Activated CD4-positive, alpha-beta memory T cell treated with anti-CD3 and anti-CD28 coated beads, Interleukin-2, amount 10 ng/mL, durations not matched to agents 7 days and 5 days (primary cell): ENCODE data around the gene RABGGTA. TPM values are rescaled to one million over a fixed set of nuclear protein-coding genes. Genes with fewer than 3 reads are reported as not detected.

Source experiments
- CTCF ChIA-PET: fragments of 350-600 bp; sonication (Branson Sonifier 250); formaldehyde crosslinking; loops from one replicate; lab custom pipeline; 2021; ENCODE audit warnings: antibody characterized with exemption, inconsistent platforms; lab: Charles Lee
- POLR2A ChIA-PET: fragments of 350-600 bp; sonication (Branson Sonifier 250); formaldehyde crosslinking; loops from one replicate; lab custom pipeline; 2021; ENCODE audit warnings: antibody characterized with exemption; lab: Charles Lee
- DNase-seq: peaks from one replicate; pipeline ENCODE4 v3.0.0-alpha.2; 2020
- H3K27ac Mint-ChIP-seq: one replicate; pipeline ENCODE4 v1.8.0; 2021; ENCODE audit warnings: mild to moderate bottlenecking, mixed read lengths
- H3K27me3 Mint-ChIP-seq: one replicate; pipeline ENCODE4 v1.8.0; 2021; ENCODE audit warnings: mixed read lengths
- H3K36me3 Mint-ChIP-seq: one replicate; pipeline ENCODE4 v1.8.0; 2021; ENCODE audit warnings: low read depth, mixed read lengths
- H3K4me1 Mint-ChIP-seq: one replicate; pipeline ENCODE4 v1.8.0; 2021; ENCODE audit warnings: mixed read lengths
- H3K4me3 Mint-ChIP-seq: one replicate; pipeline ENCODE4 v1.8.0; 2021; ENCODE audit warnings: mild to moderate bottlenecking, mixed read lengths
- H3K9me3 Mint-ChIP-seq: one replicate; pipeline ENCODE4 v1.8.0; 2021; ENCODE audit warnings: mixed read lengths
- total RNA-seq, 2 experiments: library from RNA; stranded (reverse); gene quantifications; one replicate each; pipeline ENCODE4 v1.2.3, GENCODE V29; 2021

RABGGTA gene
- total RNA-seq, 2 experiments from 2014 or later, result 40.2 to 41.0 TPM

GRCh38 chr14:24284501-24285035, 13.2 kb upstream of the RABGGTA start:
- CTCF ChIA-PET, result interaction anchor here (0.8 to 1.5 kb wide), 2 partner anchors 24 to 42 kb away, joined by 3 to 4 read pairs; partner anchors contain the start of gene TINF2
- POLR2A ChIA-PET, result interaction anchor here (1.1 to 3.3 kb wide), 2 partner anchors 38 to 170 kb away, joined by 4 to 11 read pairs; partner anchors contain the start of genes DCAF11 and NRL
- peaks cover 16% of the 10 kb centered on the region for H3K27me3 Mint-ChIP-seq
- peaks cover 2% of the 10 kb centered on the region for H3K36me3 Mint-ChIP-seq
- DNase-seq, result no peak
- no peak overlapping the region for H3K4me3 Mint-ChIP-seq
- no peak overlapping the region for H3K27ac Mint-ChIP-seq
- H3K9me3 Mint-ChIP-seq, result no peaks in the 10 kb centered on the region
- H3K4me1 Mint-ChIP-seq, result peaks cover 10% of the 10 kb centered on the region

GRCh38 chr14:24283796-24284460, 12.5 kb upstream of the RABGGTA start:
- no peaks in the 10 kb centered on the region for H3K9me3 Mint-ChIP-seq
- H3K27ac Mint-ChIP-seq, result no peak overlapping the region
- ChIA-PET CTCF (interaction anchor here (1.2 to 1.5 kb wide), 2 partner anchors 41 to 193 kb away, joined by 3 to 4 read pairs; partner anchors contain the start of gene TINF2), POLR2A (interaction anchor here (0.7 to 3.3 kb wide), 2 partner anchors 37 to 68 kb away, joined by 3 to 11 read pairs; partner anchors contain the start of gene MDP1)
- DNase-seq, result no peak
- no peaks in the 10 kb centered on the region for H3K36me3 Mint-ChIP-seq
- no peak overlapping the region for H3K4me3 Mint-ChIP-seq
- peaks cover 12% of the 10 kb centered on the region for H3K4me1 Mint-ChIP-seq
- H3K27me3 Mint-ChIP-seq, result peaks cover 16% of the 10 kb centered on the region

GRCh38 chr14:24282736-24283135, 11.3 kb upstream of the RABGGTA start:
- Mint-ChIP-seq H3K9me3 (no peaks in the 10 kb centered on the region), H3K36me3 (no peaks in the 10 kb centered on the region), H3K27me3 (peaks cover 11% of the 10 kb centered on the region), H3K4me3 (no peak overlapping the region), H3K4me1 (peaks cover 18% of the 10 kb centered on the region), H3K27ac (no peak overlapping the region)
- ChIA-PET CTCF (interaction anchor here (1.0 to 2.3 kb wide), 4 partner anchors 11 to 192 kb away, joined by 3 to 9 read pairs (median 4); partner anchors contain the start of gene CIDEB), POLR2A (interaction anchor here (0.7 to 3.3 kb wide), 5 partner anchors 8 to 67 kb away, joined by 3 to 11 read pairs (median 4); partner anchors contain the start of genes DHRS1, MDP1, NOP9 and RABGGTA)
- no peak for DNase-seq

- Mint-ChIP-seq H3K27ac (no peak overlapping the region), H3K4me1 (peaks cover 22% of the 10 kb centered on the region), H3K27me3 (peaks cover 10% of the 10 kb centered on the region)
Observed at GRCh38 chr14:24281636-24282035, 10.2 kb upstream of the RABGGTA start.

GRCh38 chr14:24280797-24281460, 9.5 kb upstream of the RABGGTA start:
- Mint-ChIP-seq H3K36me3 (no peaks in the 10 kb centered on the region), H3K4me3 (no peak overlapping the region), H3K27me3 (peaks cover 6% of the 10 kb centered on the region), H3K4me1 (peaks cover 22% of the 10 kb centered on the region), H3K27ac (no peak overlapping the region), H3K9me3 (no peaks in the 10 kb centered on the region)
- ChIA-PET CTCF (interaction anchor here (1.2 to 3.1 kb wide), 7 partner anchors 10 to 52 kb away, joined by 3 to 24 read pairs (median 8); partner anchors contain the start of genes CIDEB and RABGGTA), POLR2A (interaction anchor here (1.0 to 1.6 kb wide), 5 partner anchors 8 to 38 kb away, joined by 3 to 9 read pairs (median 4); partner anchors contain the start of genes RABGGTA and TINF2)
- DNase-seq, result no peak

More at GRCh38 chr14:24281636-24282035, 10.2 kb upstream of the RABGGTA start:
- POLR2A ChIA-PET, result interaction anchor here (1.6 to 3.3 kb wide), 2 partner anchors 9 to 35 kb away, joined by 4 to 11 read pairs; no protein-coding TSS in a partner anchor
- Mint-ChIP-seq H3K36me3 (no peaks in the 10 kb centered on the region), H3K4me3 (no peak overlapping the region), H3K9me3 (no peaks in the 10 kb centered on the region)
- DNase-seq, result no peak
- CTCF ChIA-PET, result interaction anchor here (2.3 to 3.1 kb wide), 2 partner anchors 11 to 26 kb away, joined by 9 to 14 read pairs; partner anchors contain the start of genes CIDEB and RABGGTA

GRCh38 chr14:24279301-24280186, 8.1 kb upstream of the RABGGTA start:
- DNase-seq, result peak; percentile 50
- H3K36me3 Mint-ChIP-seq, result no peaks in the 10 kb centered on the region
- H3K27ac Mint-ChIP-seq, result no peak overlapping the region
- ChIA-PET POLR2A (interaction anchor here (0.9 to 1.5 kb wide), 8 partner anchors 8 to 66 kb away, joined by 3 to 9 read pairs (median 4); partner anchors contain the start of genes CHMP4A, RABGGTA and TINF2), CTCF (interaction anchor here (1.0 to 3.1 kb wide), 11 partner anchors 9 to 171 kb away, joined by 3 to 24 read pairs (median 4); partner anchors contain the start of genes CIDEB, LTB4R2, RABGGTA and TINF2)
- H3K4me3 Mint-ChIP-seq, result no peak overlapping the region
- no peaks in the 10 kb centered on the region for H3K9me3 Mint-ChIP-seq
- H3K4me1 Mint-ChIP-seq, result peaks cover 25% of the 10 kb centered on the region
- peaks cover 5% of the 10 kb centered on the region for H3K27me3 Mint-ChIP-seq

- no peak overlapping the region for H3K27ac Mint-ChIP-seq
- no peak for DNase-seq
- H3K4me3 Mint-ChIP-seq, result no peak overlapping the region
- H3K36me3 Mint-ChIP-seq, result no peaks in the 10 kb centered on the region
- H3K27me3 Mint-ChIP-seq, result peaks cover 5% of the 10 kb centered on the region
- H3K9me3 Mint-ChIP-seq, result no peaks in the 10 kb centered on the region
- H3K4me1 Mint-ChIP-seq, result peaks cover 35% of the 10 kb centered on the region
- ChIA-PET CTCF (interaction anchor here (0.9 to 2.7 kb wide), 3 partner anchors 19 to 54 kb away, joined by 3 to 24 read pairs (median 17); partner anchors contain the start of genes CIDEB and LTB4R2), POLR2A (interaction anchor here (1.1 to 1.2 kb wide), 2 partner anchors 19 to 32 kb away, joined by 3 to 4 read pairs; no protein-coding TSS in a partner anchor)
Observed at GRCh38 chr14:24278424-24278823, 7.0 kb upstream of the RABGGTA start.

- DNase-seq, result no peak
- Mint-ChIP-seq H3K9me3 (no peaks in the 10 kb centered on the region), H3K27me3 (peaks cover 5% of the 10 kb centered on the region), H3K4me3 (no peak overlapping the region), H3K27ac (no peak overlapping the region), H3K36me3 (no peaks in the 10 kb centered on the region), H3K4me1 (peaks cover 40% of the 10 kb centered on the region)
- ChIA-PET POLR2A (interaction anchor here (1.2 to 2.6 kb wide), 2 partner anchors 31 to 35 kb away, joined by 4 to 8 read pairs; partner anchors contain the start of gene TINF2), CTCF (interaction anchor here (0.9 to 2.1 kb wide), 5 partner anchors 12 to 159 kb away, joined by 3 to 17 read pairs (median 3); partner anchors contain the start of genes CIDEB, LTB4R2 and TINF2)
Observed at GRCh38 chr14:24277606-24278321, 6.4 kb upstream of the RABGGTA start.

- H3K27ac Mint-ChIP-seq, result no peak overlapping the region
- CTCF ChIA-PET, result interaction anchor here (1.5 to 2.1 kb wide), 2 partner anchors 35 to 155 kb away, joined by 4 to 10 read pairs; partner anchors contain the start of gene TINF2
- no peaks in the 10 kb centered on the region for H3K9me3 Mint-ChIP-seq
- peaks cover 47% of the 10 kb centered on the region for H3K4me1 Mint-ChIP-seq
- no peak for DNase-seq
- H3K27me3 Mint-ChIP-seq, result peaks cover 5% of the 10 kb centered on the region
- POLR2A ChIA-PET, result interaction anchor here (1.2 to 2.6 kb wide), 2 partner anchors 30 to 34 kb away, joined by 4 to 8 read pairs; partner anchors contain the start of gene TINF2
- H3K4me3 Mint-ChIP-seq, result no peak overlapping the region
- H3K36me3 Mint-ChIP-seq, result no peaks in the 10 kb centered on the region
Observed at GRCh38 chr14:24277071-24277470, 5.7 kb upstream of the RABGGTA start.

- ChIA-PET POLR2A (interaction anchor here (0.7 to 5.8 kb wide), 15 partner anchors 16 to 387 kb away, joined by 3 to 32 read pairs (median 4); partner anchors contain the start of genes CHMP4A, CIDEB, DHRS1 and LTB4R), CTCF (interaction anchor here (0.8 to 6.1 kb wide), 11 partner anchors 18 to 60 kb away, joined by 3 to 90 read pairs (median 5); partner anchors contain the start of genes ADCY4, CIDEB and TINF2)
- H3K4me1 Mint-ChIP-seq, result peaks cover 58% of the 10 kb centered on the region
- H3K9me3 Mint-ChIP-seq, result no peaks in the 10 kb centered on the region
- peak overlapping the region; percentile 72 for H3K27ac Mint-ChIP-seq
- DNase-seq, result peak; percentile 56
- peaks cover 3% of the 10 kb centered on the region for H3K27me3 Mint-ChIP-seq
- H3K36me3 Mint-ChIP-seq, result peaks cover 4% of the 10 kb centered on the region
- H3K4me3 Mint-ChIP-seq, result peak overlapping the region; percentile 4
Observed at GRCh38 chr14:24274101-24274543, 2.7 kb upstream of the RABGGTA start.
